HepG2 (cell line): ENCODE measurements around the gene CREB3. TPM values are rescaled to one million over a fixed set of nuclear protein-coding genes. Genes with fewer than 3 reads are reported as not detected.

ENCODE experiments used
- ATAC-seq: fragments of 200-7000 bp; cut with Tn5 transposase; 3 replicates; pipeline ENCODE4 v1.9.1; 2020; ENCODE audit warnings: mild to moderate bottlenecking, moderate library complexity
- BruUV-seq: library from RNA; stranded (reverse); fragments of 400-500 nt; replicated peaks from 2 replicates; lab custom pipeline; 2021; lab: Mats Ljungman, UMichigan
- CTCF ChIA-PET: fragments of 300-600 bp; formaldehyde crosslinking; extraction: SDS; loops from one replicate; lab custom pipeline; 2021; ENCODE audit warnings: low total read pairs, inconsistent platforms, low intra/inter-chr PET ratio; lab: Yijun Ruan, JAX
- POLR2A ChIA-PET: fragments of 350-600 bp; sonication (Branson Sonifier 250); formaldehyde crosslinking; loops from one replicate; lab custom pipeline; 2020; ENCODE audit warnings: antibody characterized with exemption, inconsistent platforms; lab: Yijun Ruan, JAX
- DNase-seq: peaks from one replicate; pipeline ENCODE4 v3.0.0-alpha.2; 2015; ENCODE audit warnings: low spot score
- FAIRE-seq: peaks from 3 replicates; lab custom pipeline; 2011; peaks lifted over from hg19 to GRCh38; lab: Jason Lieb, UNC
- H2AFZ ChIP-seq: one replicate; pipeline ENCODE4 v1.6.1; 2011; ENCODE audit warnings: low read length, inconsistent platforms
- H3K27ac ChIP-seq: fragments of 300-600 bp; 3 replicates; pipeline ENCODE4 v1.8.0; 2011; ENCODE audit warnings: mixed run types, mild to moderate bottlenecking, mixed read lengths, low read length, inconsistent platforms; ENCODE audit not compliant: insufficient read depth; ENCODE audit errors: extremely low read length
- H3K27me3 ChIP-seq, 2 experiments: fragments of 200-600 bp in 1 of 2; 2 replicates in 1 of 2; 3 replicates in 1 of 2; pipeline versions ENCODE4 v1.6.0 to v1.8.0; 2011; ENCODE audit warnings: low read length in 2 of 2, mild to moderate bottlenecking in 2 of 2, moderate library complexity in 2 of 2, inconsistent platforms in 1 of 2; ENCODE audit not compliant: insufficient read depth in 2 of 2, control insufficient read depth in 1 of 2
- H3K36me3 ChIP-seq, 2 experiments: fragments of 200-600 bp in 1 of 2; replicated peaks in 1 of 2; 2 replicates in 1 of 2; 3 replicates in 1 of 2; pipeline versions ENCODE4 v1.5.1 to v1.8.0; 2011; ENCODE audit warnings: low read length in 2 of 2, inconsistent platforms in 1 of 2; ENCODE audit not compliant: insufficient read depth in 2 of 2, control insufficient read depth in 1 of 2
- H3K4me1 ChIP-seq: 2 replicates; pipeline ENCODE4 v1.5.1; 2012; ENCODE audit warnings: low read length, inconsistent platforms; ENCODE audit not compliant: insufficient read depth
- H3K4me2 ChIP-seq: 2 replicates; pipeline ENCODE4 v1.6.0; 2011; ENCODE audit warnings: low read depth, low read length, inconsistent platforms
- H3K4me3 ChIP-seq, 3 experiments: fragments of 200-600 bp in 1 of 3; sonication (generic), shearing (Covaris generic) in 1 of 3; replicated peaks in 1 of 3; 2 replicates each; pipeline ENCODE4 v1.5.1; 2011 to 2016; ENCODE audit warnings: low read length in 3 of 3, inconsistent platforms in 2 of 3, low read depth in 2 of 3, mild to moderate bottlenecking in 2 of 3, control low read depth in 1 of 3, mixed read lengths in 1 of 3; ENCODE audit not compliant: insufficient read depth in 1 of 3
- H3K79me2 ChIP-seq: one replicate; pipeline ENCODE4 v1.6.1; 2011; ENCODE audit warnings: low read length, inconsistent platforms; ENCODE audit not compliant: insufficient read depth
- H3K9ac ChIP-seq: 2 replicates; pipeline ENCODE4 v1.6.0; 2011; ENCODE audit warnings: mild to moderate bottlenecking, low read depth, low read length, inconsistent platforms; ENCODE audit not compliant: insufficient read depth
- H3K9me3 ChIP-seq: 2 replicates; pipeline ENCODE4 v1.5.1; 2012; ENCODE audit warnings: mild to moderate bottlenecking, low read length
- H4K20me1 ChIP-seq: 2 replicates; pipeline ENCODE4 v1.6.0; 2011; ENCODE audit warnings: inconsistent platforms, mild to moderate bottlenecking, low read length, moderate library complexity; ENCODE audit not compliant: insufficient read depth
- FOSL1 ChIP-seq: sonication (generic); formaldehyde crosslinking; IDR thresholded peaks from 2 replicates; pipeline ENCODE4 v1.9.0; 2021; ENCODE audit warnings: missing genetic modification reagents, borderline replicate concordance
- HNF4G ChIP-seq, 2 experiments: sonication (generic) in 1 of 2; formaldehyde crosslinking in 1 of 2; IDR thresholded peaks; 2 replicates each; pipeline versions ENCODE4 v1.4.0 to v1.6.1; 2011 to 2020; ENCODE audit warnings: borderline replicate concordance in 2 of 2, low read depth in 2 of 2, mild to moderate bottlenecking in 2 of 2, low read length in 1 of 2, missing genetic modification reagents in 1 of 2, moderate library complexity in 1 of 2
- NCOA5 ChIP-seq: sonication (generic); formaldehyde crosslinking; IDR thresholded peaks from 2 replicates; pipeline ENCODE4 v1.4.0; 2020; ENCODE audit warnings: missing genetic modification reagents
- PLRG1 ChIP-seq: fragments of 450-650 bp; conservative IDR thresholded peaks from 2 replicates; pipeline ENCODE4 v1.6.1; 2016
- ZNF24 ChIP-seq: fragments of 450-650 bp; IDR thresholded peaks from 2 replicates; pipeline ENCODE4 v1.6.1; 2017; ENCODE audit warnings: antibody characterized with exemption, mild to moderate bottlenecking
- ZNF253 ChIP-seq: sonication (generic); formaldehyde crosslinking; IDR thresholded peaks from 2 replicates; pipeline ENCODE4 v1.8.0; 2022; ENCODE audit warnings: mild to moderate bottlenecking, missing genetic modification reagents, borderline replicate concordance
- ZNF484 ChIP-seq: sonication (generic); formaldehyde crosslinking; IDR thresholded peaks from 2 replicates; pipeline ENCODE4 v1.5.1; 2020; ENCODE audit warnings: mild to moderate bottlenecking, low read depth, missing genetic modification reagents, borderline replicate concordance
- ZNF720 ChIP-seq: sonication (generic); formaldehyde crosslinking; IDR thresholded peaks from 2 replicates; pipeline ENCODE4 v1.4.0; 2020; ENCODE audit warnings: missing genetic modification reagents
- ZNF788 ChIP-seq: sonication (generic); formaldehyde crosslinking; IDR thresholded peaks from 2 replicates; pipeline ENCODE4 v1.5.0; 2020; ENCODE audit warnings: mild to moderate bottlenecking, missing genetic modification reagents, borderline replicate concordance
- WGBS: methylation state at CpG from one replicate; pipeline ENCODE4 v1.1.6; 2017; ENCODE audit warnings: low lambda C conversion rate; 5-methylcytosine and 5-hydroxymethylcytosine counted together
- in situ Hi-C: cut with HindIII; loops from 2 replicates; pipeline ENCODE4 v1.10.0; 2017; ENCODE audit warnings: low pct_unique_long_range_greater_than_20kb; ENCODE audit not compliant: extremely low pct_ligation_motif_present
- intact Hi-C: fragments of 100-400 bp; cut with micrococcal nuclease; formaldehyde crosslinking; loops from one replicate; pipeline ENCODE4 v1.10.0; 2022; ENCODE audit not compliant: unreplicated experiment
- polyA plus RNA-seq, 8 experiments: library from polyadenylated mRNA; depleted of rRNA in 3 of 8; stranded (reverse) in 7 of 8; unstranded in 1 of 8; fragments of >200 nt; fragmentation: Illumina TruSeq in 4 of 8; extraction: Trizol in 4 of 8; gene quantifications; 2 replicates each; pipeline versions ENCODE4 v1.2.1 to v1.2.3, GENCODE V29; 2011 to 2016; ENCODE audit warnings: low read depth in 4 of 8, missing spikeins in 1 of 8, mixed read lengths in 1 of 8; ENCODE audit not compliant: insufficient read depth in 1 of 8
- total RNA-seq, 5 experiments: library from RNA; depleted of rRNA; stranded (reverse); fragments of >200 nt; fragmentation: Illumina TruSeq; extraction: Trizol; gene quantifications; 2 replicates each; pipeline ENCODE4 v1.2.3, GENCODE V29; 2016; ENCODE audit warnings: low read depth in 1 of 5
- TF ChIP-seq, protein P1 (sequence below): IDR thresholded peaks from 2 replicates; pipeline ENCODE4 v1.6.1; 2016; ENCODE audit warnings: low read depth
- TF ChIP-seq, protein P2 (sequence below): sonication (generic); formaldehyde crosslinking; IDR thresholded peaks from 2 replicates; pipeline ENCODE4 v1.5.0; 2020; ENCODE audit warnings: missing genetic modification reagents

Gene CREB3
- total and polyA plus RNA-seq, 2 of the 13 experiments (the other 11 are each of a cell fraction or from before 2014, with no cell fraction given) = 11.1 to 34.2 TPM

DNA sequence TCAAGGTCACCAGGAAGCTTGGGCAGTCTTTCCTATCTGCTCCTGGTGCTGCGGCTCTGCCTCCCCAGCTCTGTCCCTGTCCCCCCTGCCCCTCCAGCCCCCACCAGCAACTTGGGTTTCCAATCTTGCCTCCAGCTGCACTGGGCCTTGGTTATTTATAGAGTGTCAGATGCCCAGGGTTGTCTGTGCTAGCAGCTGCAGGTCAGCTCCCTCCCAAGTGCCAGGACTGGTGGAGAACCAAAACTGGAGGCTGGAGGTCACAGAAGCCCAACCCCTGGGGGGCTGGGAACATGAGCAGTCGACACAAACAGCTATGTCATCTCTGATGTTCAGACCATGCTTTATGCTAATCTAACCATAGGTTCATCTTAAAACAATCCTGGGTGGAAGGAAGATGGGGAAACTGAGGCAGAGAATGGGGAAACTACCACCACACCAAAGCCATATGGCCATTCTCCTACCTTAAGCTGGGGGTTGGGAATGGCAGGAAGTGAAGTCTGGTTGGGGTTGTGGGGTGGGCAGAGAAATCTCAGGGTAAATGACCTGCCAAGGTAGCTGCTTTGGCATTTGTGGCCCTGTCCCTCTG is 44.4 kb upstream of the CREB3 start:
- 89% methylated on average over 1 of the region's 2 CpGs for WGBS
- Histone ChIP-seq H3K4me2 (peak overlapping the region; percentile 41; the same call in 1 of the 2 replicates), H3K27me3 (no peaks in the 10 kb centered on the region), H3K79me2 (no peaks in the 10 kb centered on the region), H3K4me1 (peaks cover 63% of the 10 kb centered on the region), H3K9me3 (no peaks in the 10 kb centered on the region), H3K27ac (no peak overlapping the region), H3K36me3 (no peaks in the 10 kb centered on the region), H3K9ac (no peak overlapping the region), H3K4me3 (no peak overlapping the region), H4K20me1 (no peaks in the 10 kb centered on the region), H2AFZ (no peak overlapping the region)
- POLR2A ChIA-PET = interaction anchor here (0.7 to 6.1 kb wide), 5 partner anchors 7 to 29 kb away, joined by 3 to 68 read pairs (median 8); partner anchors contain the start of genes ARHGEF39, CCDC107 and RMRP
- in situ Hi-C loops (no loop called here), intact Hi-C loops (no loop called here)
- ATAC-seq (no peak), DNase-seq (no peak), FAIRE-seq (no peak)
- TF ChIP-seq FOSL1 (CRISPR knock-in tag) (no peak), ZNF788 (CRISPR knock-in tag) (no peak), ZNF24 (no peak), ZNF484 (no peak), HNF4G (IDR thresholded peaks at IDR 0.05; ENCODE audit: borderline replicate concordance, low read depth, low read length) (no peak), HNF4G (CRISPR knock-in tag; IDR thresholded peaks at IDR 0.05; ENCODE audit: borderline replicate concordance, low read depth) (no peak), ZNF720 (CRISPR knock-in tag) (no peak), PLRG1 (no peak), NCOA5 (CRISPR knock-in tag) (no peak), ZNF253 (CRISPR knock-in tag) (no peak)
- TF ChIP-seq, protein P1, sequence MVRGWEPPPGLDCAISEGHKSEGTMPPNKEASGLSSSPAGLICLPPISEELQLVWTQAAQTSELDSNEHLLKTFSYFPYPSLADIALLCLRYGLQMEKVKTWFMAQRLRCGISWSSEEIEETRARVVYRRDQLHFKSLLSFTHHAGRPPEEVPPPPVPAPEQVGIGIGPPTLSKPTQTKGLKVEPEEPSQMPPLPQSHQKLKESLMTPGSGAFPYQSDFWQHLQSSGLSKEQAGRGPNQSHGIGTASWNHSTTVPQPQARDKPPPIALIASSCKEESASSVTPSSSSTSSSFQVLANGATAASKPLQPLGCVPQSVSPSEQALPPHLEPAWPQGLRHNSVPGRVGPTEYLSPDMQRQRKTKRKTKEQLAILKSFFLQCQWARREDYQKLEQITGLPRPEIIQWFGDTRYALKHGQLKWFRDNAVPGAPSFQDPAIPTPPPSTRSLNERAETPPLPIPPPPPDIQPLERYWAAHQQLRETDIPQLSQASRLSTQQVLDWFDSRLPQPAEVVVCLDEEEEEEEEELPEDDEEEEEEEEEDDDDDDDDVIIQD = no peak
- TF ChIP-seq, protein P2, sequence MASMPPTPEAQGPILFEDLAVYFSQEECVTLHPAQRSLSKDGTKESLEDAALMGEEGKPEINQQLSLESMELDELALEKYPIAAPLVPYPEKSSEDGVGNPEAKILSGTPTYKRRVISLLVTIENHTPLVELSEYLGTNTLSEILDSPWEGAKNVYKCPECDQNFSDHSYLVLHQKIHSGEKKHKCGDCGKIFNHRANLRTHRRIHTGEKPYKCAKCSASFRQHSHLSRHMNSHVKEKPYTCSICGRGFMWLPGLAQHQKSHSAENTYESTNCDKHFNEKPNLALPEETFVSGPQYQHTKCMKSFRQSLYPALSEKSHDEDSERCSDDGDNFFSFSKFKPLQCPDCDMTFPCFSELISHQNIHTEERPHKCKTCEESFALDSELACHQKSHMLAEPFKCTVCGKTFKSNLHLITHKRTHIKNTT (CRISPR knock-in tag) = no peak
- BruUV-seq = no TSS peak
- CTCF ChIA-PET = no interaction called here
